HG02973 (cell line): Measurements from ENCODE around the gene TMEM74B.
"Not testable (repeated sequence)": the region's sequence is repeated elsewhere in the genome, so short reads cannot be mapped to it uniquely, and the experiment has no call there.

Experiments used
- ATAC-seq: cut with Tn5 transposase; IDR thresholded peaks from one replicate; pipeline ENCODE4 v1.9.1; 2021; ENCODE audit warnings: moderate library complexity; ENCODE audit not compliant: unreplicated experiment

TMEM74B gene

DNA sequence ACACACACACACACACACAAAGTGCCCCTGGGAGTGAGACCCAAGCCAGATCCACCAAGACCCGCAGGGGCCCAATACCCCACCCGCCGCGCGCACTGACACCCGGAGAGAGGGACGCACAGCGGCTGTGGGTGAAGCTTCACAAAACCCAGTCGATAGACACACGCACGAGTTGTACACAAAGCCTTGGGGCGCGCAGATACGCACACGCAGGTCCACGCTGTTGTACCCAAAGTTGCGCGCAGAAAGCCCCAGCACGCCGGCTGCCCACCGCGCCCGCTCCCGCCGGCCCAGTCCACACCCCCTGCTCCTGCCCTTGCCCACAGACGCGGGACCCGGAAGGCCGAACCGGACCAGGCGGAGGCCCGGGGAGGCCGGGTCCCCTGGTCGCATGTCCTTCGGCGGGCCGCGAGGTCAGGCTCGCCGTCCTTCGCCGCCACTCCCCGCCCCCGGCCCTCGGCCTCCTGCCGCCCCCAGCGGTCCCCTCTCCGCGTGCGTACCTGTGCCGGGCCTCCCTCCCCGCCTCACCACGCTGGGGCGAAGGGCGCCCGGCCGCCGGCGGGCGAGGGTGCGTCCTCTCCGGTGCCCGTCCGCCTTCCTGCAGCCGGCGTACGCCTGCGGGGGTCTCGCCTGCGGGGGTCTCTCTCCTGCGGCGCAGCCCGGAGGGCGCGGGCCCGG is at the start of gene TMEM74B:
Gene TMEM74B (minus strand): TSS at position 344 of the 678 bp plus-strand sequence. CDS start 1,180 bp downstream, outside the sequence.
- ATAC-seq, result no peak

DNA sequence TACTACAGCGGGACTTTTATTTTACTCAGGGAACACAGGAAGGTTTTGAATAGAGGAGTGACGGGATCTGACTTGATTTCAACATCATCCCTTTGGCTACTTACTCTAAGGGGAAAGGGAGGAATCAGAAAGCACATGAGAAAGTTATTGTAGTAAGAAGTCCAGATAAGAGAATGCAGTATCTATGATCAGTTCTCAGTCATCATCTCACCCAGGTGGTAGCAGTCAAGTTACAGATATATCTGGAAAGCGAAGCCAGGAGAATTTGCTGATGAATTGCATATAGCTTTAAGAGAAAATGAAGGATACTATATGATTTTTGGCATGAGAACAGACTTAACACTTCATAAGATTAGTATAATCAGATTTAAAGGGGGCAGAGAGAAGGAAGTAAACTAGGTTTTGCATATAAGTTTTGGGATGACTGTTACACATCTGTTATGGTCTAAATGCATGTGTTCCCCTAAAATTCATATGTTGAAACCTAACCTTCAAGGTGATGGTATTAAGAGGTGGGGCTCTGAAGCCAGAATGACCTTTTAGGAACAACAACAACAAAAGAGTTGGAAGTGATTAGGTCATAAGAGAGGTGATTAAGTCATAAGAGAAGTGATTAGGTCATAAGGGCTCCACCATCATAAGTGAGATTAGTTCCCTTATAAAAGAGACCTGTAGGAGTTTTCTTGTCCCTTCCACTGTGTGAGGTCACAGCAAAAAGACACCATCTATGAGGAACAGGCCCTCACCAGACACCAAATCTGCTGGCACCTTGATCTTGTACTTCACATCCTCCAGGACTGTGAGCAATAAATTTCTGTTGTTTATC is 47.7 kb upstream of the TMEM74B start:
- ATAC-seq, result no peak

DNA sequence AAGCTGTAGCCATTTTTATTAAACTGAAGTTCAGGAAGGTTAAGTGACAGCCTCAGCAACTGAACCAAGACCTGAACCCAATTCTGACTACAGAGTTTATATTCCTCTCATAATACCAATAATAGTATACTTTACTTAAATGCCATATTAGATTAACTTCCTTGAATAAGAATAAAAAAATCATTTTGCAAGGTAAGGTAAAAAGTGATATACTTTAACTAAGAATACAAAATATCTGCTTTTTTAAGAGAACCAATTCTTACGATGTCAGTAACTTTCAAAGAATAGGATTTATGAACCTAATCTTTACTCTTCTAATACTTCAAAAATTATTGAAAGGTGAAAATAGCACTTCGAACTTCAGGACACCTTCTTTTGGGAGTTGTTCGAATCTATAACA is 44.8 kb upstream of the TMEM74B start:
- no peak for ATAC-seq

DNA sequence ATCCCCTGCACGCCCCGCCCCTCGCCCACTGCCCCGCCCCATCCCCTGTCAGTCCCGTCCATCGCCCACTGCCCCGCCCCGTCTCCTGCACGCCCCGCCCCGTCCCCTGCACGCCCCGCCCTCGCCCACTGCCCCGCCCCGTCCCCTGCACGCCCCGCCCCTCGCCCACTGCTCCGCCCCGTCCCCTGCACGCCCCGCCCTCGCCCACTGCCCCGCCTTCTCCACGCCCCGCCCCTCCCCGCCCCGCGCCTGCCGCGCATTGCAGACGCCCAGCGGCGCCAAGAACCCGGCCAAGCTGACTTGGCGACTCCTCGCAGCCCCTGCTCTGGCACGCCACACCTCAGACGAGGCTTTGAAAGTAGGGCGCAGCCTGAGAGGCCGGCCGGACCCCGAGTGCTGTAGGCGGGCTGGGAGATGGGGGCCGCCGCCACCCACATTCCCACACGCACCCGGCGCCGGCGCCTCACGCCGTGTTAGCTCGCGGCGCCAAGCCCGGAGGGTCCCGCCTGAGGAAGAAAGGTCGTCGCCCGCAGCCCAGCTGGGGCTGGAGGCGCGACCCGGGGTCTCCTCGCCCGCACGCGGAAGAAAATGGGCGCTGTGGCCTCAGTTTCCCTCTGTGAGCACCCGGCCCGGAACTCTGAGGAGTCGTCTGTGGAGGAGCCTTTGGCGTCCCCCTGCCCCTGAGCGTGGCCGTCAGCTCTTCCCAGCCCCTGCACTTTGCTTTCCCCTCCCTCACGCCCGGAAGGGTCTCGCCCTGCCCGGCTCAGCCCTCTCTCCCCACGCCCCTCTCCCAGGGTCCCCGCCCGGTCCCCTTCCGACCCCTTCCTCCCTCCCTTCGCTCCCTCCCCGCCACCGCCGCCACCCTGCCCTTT is 41.2 kb upstream of the TMEM74B start, which contains the start of gene RAD21L1:
Gene RAD21L1 (plus strand): TSS at position 262 of the 872 bp plus-strand sequence. CDS start 2,410 bp downstream, outside the sequence.
- peak; percentile 59 for ATAC-seq

DNA sequence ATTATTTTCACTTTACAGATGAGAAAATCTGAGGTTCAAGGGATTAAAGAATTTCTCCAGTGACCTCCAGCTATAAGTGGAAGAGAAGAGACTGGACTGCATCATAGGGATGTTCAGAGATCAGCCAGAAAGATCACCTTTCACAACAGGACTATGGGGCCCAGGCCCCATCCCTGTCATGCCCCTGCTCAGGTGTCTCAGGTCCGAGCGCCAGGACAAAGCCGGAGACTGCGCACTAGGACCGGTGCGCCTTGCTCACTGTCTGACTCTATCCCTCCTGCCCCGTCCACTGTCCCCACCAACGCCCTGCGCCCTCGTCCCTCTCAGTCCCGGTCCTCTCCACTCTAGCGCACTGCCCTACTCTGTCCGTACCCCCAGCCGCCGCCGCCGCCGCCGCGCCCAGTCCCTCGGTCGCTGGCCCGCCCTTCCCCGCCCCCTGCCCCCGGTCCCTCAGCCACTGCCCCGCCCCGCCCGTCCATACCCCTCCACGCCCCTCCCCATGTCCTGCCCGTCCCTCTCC is 40.5 kb upstream of the TMEM74B start:
- ATAC-seq, result no peak

DNA sequence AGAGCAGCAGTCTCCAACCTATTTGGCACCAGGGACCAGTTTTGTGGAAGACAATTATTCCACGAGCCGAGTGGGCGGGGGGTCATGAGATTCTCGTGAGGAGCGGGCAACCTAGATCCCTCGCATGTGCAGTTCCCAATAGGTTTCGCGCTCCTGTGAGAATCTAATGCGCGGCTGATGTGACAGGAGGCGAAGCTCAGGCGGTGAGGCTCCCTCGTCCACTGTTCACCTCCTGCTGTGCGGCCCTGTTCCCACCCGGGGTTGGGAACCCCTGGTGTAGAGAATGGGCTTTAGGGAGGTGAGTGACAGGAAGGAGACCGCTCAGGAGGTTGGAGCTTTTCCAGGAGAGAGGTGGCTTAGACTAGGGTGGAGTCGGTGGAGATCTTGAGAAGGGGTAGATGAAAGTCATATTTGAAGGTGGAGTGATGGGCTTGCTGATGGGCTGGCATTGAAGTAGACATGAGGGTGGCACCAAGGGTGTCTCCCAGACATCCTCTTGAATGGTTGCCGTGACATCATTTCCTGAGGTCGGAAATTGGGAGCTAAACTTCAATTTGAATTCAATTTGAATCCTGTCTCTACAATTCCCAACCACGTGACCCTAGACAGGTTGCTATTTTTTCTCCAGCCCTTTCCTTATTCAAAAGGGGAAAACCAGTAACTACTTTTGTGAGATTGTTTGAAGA is 39.6 kb upstream of the TMEM74B start:
- ATAC-seq, result no peak

DNA sequence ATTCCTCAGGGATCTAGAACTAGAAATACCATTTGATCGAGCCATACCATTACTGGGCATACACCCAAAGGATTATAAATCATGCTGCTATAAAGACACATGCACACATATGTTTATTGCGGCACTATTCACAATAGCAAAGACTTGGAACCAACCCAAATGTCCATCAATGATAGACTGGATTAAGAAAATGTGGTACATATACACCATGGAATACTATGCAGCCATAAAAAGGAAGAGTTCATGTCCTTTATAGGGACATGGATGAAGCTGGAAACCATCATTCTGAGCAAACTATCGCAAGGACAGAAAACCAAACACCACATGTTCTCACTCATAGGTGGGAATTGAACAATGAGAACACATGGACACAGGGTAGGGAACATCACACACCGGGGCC is 38.0 kb upstream of the TMEM74B start:
- ATAC-seq, result not testable (repeated sequence)

DNA sequence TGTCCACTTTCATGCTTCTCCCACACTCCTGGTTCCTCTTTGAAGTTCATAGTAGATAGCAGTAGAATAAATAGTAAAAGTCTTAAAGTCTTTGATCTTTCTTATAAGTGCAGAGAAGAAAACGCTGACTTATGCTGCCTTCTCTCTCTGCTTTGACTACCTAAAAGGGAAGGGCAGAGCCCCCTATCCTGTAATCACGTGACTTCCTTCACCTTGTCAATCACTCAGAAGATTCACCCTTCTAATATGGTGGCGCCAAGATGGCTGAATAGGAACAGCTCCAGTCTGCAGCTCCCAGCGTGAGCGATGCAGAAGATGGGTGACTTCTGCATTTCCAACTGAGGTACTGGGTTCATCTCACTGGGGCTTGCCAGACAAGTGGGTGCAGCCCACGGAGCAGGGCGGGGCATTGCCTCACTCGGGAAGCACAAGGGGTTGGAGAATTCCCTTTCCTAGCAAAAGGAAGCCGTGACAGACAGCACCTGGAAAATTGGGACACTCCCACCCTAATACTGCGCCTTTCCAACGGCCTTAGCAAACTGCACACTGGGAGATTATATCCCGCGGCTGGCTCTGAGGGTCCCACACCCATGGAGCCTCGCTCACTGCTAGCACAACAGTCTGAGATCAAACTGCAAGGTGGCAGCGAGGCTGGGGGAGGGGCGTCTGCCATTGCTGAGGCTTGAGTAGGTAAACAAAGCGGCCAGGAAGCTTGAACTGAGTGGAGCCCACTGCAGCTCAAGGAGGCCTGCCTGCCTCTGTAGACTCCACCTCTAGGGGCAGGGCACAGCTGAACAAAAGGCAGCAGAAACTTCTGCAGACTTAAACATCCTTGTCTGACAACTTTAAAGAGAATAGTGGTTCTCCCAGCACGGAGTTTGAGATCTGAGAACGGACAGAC is 32.0 kb upstream of the TMEM74B start:
- ATAC-seq, result not testable (repeated sequence)

DNA sequence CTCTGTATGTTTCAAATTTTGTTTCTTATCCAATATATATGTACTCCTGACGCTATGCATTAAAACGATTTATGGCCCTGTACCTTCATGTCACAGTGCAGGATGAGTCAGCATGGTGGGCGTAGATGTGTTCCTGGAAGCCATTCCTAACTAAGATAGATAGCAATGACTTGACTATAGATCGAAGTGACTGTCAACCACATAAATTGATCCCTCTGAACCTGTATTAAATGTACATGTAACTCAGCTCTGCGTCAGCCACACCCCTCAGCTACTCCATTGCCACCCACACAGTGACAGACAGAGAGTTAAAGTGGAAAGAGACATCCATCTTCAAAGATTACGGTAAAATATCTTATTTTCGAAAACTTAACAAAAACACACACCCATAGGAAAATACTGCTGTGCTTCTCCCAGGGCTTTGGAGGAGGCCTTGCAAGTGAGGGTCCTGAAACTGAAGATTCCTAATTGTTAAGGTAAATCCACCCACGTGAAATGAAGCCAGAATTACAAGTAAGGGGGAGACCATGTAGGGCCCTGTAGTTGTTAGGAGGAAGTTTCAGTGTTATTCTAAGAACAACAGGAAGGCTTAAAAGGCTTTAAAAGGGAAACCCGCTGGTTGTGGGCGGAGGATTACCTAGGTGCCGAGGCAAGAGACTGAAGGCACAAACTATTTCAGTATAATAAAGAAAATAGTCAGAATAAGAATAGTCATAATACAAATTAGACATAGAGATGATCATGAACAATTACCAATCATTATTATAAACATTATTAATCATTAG is 30.8 kb upstream of the TMEM74B start:
- no peak for ATAC-seq

DNA sequence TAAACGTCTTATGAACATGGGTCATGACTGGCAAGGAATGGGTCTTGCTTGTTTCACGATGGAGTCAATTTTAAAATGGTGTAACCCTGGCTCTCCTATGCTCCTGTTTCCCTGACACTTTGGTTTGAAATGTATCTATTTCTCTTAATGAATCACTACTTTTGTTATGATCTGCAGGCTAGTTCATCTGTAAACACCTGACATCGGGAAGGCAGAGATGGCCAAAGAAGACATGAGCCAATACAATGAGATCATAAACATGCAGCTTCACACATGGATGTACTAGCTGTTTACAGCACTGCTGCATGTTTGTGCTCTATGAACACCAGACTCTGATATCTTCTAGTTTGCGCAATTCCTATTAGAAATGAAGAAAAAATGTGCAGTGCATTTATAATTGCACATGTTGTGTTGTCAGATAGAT is 30.1 kb upstream of the TMEM74B start:
- ATAC-seq, result no peak

DNA sequence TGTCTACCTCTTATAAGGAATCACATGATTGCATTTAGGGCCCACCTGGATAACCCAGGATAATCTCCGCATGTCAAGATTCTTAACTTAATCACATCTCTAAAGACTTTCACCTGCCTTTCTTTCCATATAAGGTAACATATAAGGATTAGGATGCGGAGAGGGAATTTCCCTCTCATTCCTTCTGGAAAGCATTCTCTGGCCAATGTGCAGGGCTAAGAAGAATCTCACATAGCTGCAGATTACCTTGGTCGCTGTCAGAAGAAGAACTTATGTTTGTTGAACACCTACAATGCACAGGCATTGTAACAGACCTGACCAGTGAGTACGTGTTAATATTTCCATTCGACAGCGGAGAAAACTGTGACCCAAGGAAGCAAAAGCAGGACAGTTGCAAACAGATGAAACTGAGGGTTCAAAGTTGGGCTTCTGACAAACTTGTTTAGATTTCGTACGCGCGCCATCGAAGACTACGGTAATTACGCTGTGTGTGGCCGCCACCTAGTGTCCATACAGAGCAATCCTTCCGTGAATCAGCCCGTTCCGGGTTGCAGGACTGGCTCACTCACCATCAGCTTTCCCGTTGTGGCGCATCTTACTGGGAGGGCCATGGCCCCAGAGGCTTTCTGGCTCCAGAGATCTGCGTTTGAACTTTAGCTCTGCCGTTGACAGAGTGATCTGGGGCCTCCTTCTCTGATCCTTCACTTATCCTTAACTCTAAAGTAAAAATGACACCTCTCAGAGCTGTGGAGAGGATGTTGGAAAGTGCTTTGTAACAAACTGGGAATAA is 28.0 kb upstream of the TMEM74B start:
- no peak for ATAC-seq

DNA sequence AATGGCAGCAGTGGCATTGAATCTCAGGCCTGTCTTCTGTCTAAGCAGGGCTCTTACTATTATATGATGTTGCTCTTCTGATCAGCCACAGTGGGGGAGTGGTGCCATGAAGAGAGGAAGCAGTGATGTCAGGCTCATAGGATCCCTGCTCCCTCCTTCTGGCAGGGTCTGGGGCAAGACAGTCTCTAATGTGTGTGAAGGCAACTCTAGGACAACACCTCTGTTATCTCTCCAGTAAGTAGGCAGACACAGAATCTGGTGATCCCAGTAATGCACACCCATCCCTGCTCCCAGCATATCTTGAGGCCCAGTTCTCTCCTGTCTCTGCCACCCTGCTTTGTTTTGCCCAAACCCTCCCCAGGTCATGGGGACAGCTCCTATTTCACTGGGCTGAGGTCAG is 27.2 kb upstream of the TMEM74B start:
- ATAC-seq, result no peak

DNA sequence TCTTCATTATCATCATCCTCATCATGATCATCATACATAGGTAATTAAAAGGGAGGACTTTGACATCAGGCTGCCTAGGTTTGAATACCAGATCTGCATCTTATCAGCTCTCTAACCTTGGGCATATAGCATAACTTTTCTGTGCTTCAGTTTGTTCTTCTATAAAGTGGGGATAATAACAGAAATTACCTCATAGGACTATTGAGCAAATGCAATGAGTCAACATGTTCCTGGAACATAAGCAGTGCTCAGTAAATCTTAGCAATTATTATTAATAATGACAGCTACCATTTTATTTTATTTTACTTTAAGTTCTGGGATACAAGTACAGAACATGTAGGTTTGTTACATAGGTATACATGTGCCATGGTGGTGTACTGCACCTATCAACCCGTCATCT is 25.7 kb upstream of the TMEM74B start:
- ATAC-seq, result no peak

DNA sequence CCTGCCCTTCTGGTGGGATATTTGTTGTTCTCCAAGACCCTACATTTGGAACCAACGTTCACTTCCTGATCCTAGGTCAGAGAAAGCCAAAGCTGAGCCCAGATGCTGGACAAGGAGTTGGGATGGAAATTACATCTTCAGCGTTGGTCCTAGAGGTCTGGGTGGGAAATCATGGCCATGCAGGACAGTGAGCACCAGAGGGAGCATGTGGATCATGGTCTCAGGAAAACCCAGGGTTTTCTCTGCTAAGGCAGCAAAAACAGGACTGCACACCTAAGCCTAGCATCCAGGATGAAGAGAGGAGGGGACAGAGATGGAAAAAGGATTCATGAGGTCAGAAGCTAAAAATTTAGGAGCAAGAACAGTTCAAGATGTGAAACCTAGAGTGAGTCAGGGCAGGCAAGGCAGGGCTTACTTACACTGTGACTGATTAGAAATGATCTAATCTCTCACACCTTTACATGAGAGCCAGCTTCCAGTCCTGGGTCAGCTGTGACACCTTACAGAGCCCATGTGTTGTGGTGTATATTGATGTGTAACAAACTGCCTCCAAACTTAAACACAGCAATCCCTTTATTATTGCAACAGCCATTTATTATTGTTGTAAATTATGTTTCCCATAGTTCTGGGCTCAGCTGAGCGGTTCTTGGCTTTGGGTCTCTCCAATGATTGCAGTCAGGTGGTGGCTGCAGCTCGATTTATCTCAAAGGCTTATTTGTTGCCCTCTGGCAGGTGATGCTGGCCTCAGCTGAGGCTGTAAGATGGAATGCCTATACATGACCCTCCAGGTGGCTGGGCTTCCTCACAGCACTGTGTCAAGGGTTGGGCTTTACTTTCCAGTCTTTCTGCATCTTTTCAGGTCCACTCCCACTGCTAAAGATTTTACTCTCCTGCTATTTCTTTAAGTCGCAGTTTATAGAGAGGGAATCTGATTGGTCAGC is 24.9 kb upstream of the TMEM74B start:
- ATAC-seq, result no peak

DNA sequence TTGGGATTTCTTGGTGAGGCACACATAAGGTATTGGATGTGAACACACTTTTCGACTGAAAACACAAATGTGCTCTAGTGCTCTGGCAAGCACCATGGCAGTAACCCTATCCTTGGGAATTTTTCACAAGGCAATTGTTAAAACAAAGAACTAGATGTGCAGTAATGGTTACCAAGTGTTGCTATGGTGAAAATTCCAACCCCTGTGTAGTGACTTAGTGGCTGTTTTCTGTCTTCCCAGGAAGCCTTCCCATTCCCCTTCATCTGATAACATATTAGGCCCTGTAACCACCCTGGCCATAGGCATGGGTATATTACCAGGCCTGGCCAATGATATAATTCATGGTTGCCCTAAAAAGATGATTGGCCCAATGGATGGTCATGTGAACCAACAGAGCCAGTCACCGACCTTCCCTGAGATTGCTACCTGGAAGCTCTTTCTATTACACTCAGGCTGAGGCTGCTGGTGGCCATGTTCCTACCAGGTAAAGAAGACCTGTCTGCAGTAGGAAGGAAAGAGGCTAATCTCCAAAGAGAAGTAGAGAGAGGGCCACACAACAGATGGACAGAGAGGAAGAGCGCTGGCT is 22.6 kb upstream of the TMEM74B start:
- ATAC-seq, result no peak
